ENCODE results near the gene KRTAP4-5. TPM values are rescaled to one million over a fixed set of nuclear protein-coding genes. Genes with fewer than 3 reads are reported as not detected.

KRTAP4-5 gene
- total RNA-seq: not detected in 2 replicates

DNA sequence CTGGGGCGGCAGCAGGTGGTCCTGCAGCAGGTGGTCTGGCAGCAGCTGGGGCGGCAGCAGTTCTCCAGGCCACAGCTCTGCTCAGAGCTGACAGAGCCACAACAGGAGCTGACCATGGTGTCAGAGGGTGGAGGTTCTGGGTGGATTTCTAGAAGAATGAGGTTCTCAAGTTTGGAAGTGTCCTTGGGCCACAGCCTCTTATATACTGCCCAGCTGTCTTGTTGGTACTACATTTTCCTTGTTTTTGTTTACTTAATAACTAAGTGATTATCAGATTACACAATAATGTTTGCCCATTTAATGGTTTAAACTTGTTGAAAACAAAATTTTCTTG lies at the start of gene KRTAP4-5:
KRTAP4-5 (minus strand) TSS at position 174 of the 334 bp plus-strand sequence; CDS start at position 116, 58 bp downstream.

DNA sequence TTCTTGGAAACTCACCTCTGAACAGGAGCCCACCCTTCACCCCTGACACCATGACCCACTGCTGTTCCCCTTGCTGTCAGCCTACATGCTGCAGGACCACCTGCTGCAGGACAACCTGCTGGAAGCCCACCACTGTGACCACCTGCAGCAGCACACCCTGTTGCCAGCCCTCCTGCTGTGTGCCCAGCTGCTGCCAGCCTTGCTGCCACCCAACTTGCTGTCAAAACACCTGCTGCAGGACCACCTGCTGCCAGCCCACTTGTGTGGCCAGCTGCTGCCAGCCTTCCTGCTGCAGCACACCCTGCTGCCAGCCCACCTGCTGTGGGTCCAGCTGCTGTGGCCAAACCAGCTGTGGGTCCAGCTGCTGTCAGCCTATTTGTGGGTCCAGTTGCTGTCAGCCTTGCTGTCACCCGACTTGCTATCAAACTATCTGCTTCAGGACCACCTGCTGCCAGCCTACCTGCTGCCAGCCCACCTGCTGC lies 40.3 kb upstream of the KRTAP4-5 start, which contains the start of gene KRTAP9-1:
KRTAP9-1 (plus strand) TSS at position 51 of the 482 bp plus-strand sequence; CDS start at position 51, 0 bp downstream.

DNA sequence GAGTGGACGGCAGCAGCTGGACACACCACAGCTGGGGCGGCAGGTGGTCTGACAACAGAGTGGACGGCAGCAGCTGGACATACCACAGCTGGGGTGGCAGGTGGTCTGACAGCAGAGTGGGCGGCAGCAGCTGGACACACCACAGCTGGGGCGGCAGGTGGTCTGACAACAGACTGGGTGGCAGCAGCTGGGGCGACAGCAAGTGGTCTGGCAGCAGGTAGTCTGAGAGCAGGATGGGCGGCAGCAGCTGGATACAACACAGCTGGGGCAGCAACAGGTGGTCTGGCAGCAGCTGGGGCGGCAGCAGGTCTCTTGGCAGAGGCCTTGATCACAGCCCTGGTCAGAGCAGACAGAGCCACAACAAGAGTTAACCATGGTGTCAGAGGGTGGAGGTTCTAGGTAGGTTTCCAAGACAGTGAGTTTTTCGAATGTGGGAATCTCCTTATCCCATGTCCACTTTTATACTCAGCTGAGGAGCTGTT lies 34.9 kb upstream of the KRTAP4-5 start, which contains the start of gene KRTAP4-1:
KRTAP4-1 (minus strand) TSS at position 432 of the 482 bp plus-strand sequence; CDS start at position 375, 57 bp downstream.

DNA sequence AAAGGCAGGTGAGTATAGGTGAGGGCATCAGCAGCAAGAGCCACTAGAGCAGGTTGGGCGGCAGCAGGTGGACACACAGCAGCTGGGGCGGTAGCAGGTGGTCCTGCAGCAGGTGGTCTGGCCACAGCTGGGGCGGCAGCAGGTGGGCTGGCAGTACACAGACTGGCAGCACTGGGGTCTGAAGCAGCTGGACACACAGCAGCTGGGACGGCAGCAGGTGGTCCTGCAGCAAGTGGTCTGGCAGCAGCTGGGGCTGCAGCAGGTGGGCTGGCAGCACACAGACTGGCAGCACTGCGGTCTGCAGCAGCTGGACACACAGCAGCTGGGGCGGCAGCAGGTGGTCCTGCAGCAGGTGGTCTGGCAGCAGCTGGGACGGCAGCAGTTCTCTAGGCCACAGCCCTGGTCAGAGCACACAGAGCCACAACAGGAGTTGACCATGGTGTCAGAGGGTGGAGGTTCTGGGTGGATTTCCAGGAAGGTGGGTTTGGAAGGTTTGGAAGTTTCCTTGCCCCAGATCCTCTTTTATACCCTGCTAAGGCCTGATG lies 28.2 kb upstream of the KRTAP4-5 start, which contains the start of gene KRTAP4-2:
KRTAP4-2 (minus strand) TSS at position 495 of the 545 bp plus-strand sequence; CDS start at position 438, 57 bp downstream.

DNA sequence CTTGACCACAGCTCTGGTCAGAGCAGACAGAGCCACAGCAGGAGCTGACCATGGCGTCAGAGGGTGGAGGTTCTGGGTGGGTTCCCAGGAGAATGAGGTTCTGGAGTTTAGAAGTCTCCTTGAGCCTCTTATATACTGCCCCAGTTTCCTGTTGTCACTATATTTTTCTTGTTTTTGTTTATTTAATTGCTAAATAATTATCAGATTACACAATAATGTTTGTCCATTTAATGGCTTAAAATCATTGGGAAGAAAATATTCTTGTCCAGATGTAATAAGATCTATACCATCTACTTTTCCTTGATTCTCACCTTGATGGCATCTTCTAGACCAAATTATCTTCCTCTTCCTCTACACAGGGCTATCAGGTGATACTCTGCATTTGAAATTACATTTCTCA lies 18.5 kb upstream of the KRTAP4-5 start, which contains the start of gene KRTAP4-3:
KRTAP4-3 (minus strand) TSS at position 101 of the 400 bp plus-strand sequence; CDS start at position 52, 49 bp downstream.

DNA sequence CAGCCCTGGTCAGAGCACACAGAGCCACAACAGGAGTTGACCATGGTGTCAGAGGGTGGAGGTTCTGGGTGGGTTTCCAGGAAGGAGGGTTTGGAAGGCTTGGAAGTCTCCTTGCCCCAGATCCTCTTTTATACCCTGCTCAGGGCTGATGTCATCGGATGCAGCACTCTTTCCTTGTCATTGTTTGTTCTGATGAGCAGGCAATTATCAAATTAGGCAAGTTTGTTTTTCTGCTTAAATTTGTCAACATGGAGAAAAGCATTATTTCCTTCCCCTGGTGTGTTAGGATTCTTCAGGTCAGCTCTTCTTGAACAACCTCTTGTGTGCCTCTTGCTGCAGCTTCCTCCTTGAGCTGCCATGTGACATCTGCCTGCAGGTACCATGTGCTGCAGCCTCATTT lies 11.0 kb upstream of the KRTAP4-5 start, which contains the start of gene KRTAP4-4:
KRTAP4-4 (minus strand) TSS at position 101 of the 400 bp plus-strand sequence; CDS start at position 44, 57 bp downstream.

DNA sequence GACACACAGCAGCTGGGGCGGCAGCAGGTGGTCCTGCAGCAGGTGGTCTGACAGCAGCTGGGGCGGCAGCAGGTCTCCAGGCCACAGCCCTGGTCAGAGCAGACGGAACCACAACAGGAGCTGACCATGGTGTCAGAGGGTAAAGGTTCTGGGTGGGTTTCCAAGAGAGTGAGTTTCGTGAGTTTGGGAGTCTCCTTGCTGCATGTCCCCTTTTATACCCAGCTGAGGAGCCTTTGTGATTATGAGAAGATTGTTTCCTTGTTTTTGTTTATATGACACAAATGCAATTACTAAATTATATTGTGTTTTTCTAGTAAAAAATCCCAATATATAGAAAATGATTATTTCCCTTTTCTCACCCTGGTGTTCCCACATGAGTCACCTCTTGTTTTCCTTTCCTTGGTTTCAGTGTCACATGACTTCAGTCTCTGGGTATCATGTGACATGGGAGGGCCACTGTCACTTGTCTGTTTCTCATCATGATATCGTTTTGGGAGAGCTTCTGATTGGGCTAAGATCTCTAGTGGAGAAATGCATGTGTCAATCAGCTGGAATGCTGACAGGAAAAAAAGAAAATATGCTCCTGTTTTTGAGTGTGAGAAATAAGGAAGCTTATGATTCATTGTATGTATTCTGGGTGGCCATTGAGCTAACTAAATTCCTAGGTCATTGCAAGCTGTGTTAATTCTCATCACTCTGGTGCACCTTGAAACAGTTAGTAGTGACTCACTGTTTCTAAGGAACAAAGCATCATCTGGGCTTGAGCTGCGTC lies 9.1 kb downstream of the KRTAP4-5 start, which contains the start of gene KRTAP4-6:
KRTAP4-6 (minus strand) TSS at position 185 of the 772 bp plus-strand sequence; CDS start at position 128, 57 bp downstream.

DNA sequence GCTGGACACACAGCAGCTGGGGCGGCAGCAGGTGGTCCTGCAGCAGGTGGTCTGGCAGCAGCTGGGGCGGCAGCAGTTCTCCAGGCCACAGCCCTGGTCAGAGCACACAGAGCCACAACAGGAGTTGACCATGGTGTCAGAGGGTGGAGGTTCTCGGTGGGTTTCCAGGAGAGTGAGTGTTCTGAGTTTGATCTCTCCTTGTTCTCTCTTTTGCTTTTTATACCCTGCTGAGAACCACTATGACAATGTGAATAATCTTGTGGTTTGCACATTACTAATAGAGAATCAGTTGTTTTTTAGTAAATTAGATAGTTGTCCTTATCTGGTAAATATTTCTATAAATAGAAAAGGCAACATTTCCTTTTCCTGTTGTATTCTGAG lies 25.6 kb downstream of the KRTAP4-5 start, which contains the start of gene KRTAP4-12:
KRTAP4-12 (minus strand) TSS at position 192 of the 381 bp plus-strand sequence; CDS start at position 132, 60 bp downstream.

DNA sequence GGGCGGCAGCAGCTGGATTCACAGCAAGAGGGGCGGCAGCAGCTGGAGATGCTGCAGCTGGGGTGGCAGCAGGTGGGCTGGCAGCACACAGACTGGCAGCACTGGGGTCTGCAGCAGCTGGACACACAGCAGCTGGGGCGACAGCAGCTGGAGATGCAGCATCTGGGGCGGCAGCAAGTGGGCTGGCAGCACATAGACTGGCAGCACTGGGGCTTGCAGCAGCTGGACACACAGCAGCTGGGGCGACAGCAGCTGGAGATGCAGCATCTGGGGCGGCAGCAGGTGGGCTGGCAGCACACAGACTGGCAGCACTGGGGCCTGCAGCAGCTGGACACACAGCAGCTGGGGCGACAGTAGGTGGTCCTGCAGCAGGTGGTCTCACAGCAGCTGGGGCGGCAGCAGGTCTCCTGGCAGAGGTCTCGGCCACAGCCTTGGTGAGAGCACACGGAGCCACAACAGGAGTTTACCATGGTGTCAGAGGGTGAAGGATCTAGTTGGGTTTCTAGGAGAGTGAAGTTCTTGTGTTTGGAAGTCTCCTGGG lies 31.7 kb downstream of the KRTAP4-5 start, which contains the start of gene KRTAP4-11:
KRTAP4-11 (minus strand) TSS at position 528 of the 541 bp plus-strand sequence; CDS start at position 470, 58 bp downstream.

DNA sequence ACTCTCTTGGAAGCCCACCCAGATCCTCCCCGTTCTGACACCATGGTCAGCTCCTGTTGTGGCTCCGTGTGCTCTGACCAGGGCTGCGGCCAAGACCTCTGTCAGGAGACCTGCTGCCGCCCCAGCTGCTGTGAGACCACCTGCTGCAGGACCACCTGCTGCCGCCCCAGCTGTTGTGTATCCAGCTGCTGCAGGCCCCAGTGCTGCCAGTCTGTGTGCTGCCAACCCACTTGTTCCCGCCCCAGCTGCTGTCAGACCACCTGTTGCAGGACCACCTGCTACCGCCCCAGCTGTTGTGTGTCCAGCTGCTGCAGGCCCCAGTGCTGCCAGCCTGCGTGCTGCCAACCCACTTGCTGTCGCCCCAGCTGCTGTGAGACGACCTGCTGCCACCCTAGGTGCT lies 44.3 kb downstream of the KRTAP4-5 start, which contains the start of gene KRTAP4-9:
KRTAP4-9 (plus strand) TSS at position 43 of the 400 bp plus-strand sequence; CDS start at position 43, 0 bp downstream.

DNA sequence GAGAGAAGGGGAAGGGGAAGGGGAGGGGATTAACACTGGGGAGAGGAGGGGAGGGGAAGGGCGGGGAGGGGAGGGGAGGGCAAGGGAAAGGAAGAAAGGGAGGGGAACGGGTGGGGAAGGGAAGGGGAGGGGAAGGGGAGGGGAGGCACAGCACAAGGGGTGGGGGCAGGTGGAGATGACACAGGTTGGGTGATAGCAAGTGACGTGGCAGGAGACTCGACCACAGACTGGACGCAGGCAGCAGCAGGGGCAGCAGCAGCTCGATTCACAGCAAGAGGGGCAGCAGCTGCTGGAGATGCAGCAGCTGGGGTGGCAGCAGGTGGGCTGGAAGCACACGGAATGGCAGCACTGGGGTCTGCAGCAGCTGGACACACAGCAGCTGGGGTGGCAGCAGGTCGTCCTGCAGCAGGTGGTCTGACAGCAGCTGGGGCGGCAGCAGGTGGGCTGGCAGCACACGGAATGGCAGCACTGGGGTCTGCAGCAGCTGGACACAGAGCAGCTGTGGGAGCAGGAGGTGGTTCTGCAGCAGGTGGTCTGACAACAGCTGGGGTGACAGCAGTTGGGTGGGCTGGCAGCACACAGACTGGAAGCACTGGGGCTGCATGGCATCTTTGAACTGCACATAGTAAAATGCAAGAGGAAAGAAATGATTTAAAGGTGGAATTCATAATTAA lies 47.9 kb downstream of the KRTAP4-5 start, which contains the start of gene KRTAP4-16:
KRTAP4-16 (minus strand) TSS at position 624 of the 674 bp plus-strand sequence; CDS start at position 624, 0 bp downstream.

Small RNAs within 50 kb of the gene (small RNA-seq; reads per million reads assigned to genes)
- not detected for gene KRTAP4-17P

Other genes starting within 250 kb of the KRTAP4-5 start
- 0.39 and 0.43 TPM in 2 replicates for gene KRT23, start 212.2 kb downstream of the KRTAP4-5 start, total RNA-seq
- gene KRT39, start 182.9 kb downstream of the KRTAP4-5 start, total RNA-seq: not detected in 2 replicates
- gene KRT40, start 165.5 kb downstream of the KRTAP4-5 start, total RNA-seq: not detected in 2 replicates
- gene KRTAP3-3, start 155.7 kb downstream of the KRTAP4-5 start, total RNA-seq: not detected in 2 replicates
- gene KRTAP3-2, start 149.9 kb downstream of the KRTAP4-5 start, total RNA-seq: not detected in 2 replicates
- gene KRTAP3-1, start 140.7 kb downstream of the KRTAP4-5 start, total RNA-seq: not detected in 2 replicates
- 1.3 and 11.6 TPM in 2 replicates for gene KRTAP1-5, start 122.6 kb downstream of the KRTAP4-5 start, total RNA-seq
- not detected in 2 replicates for gene KRTAP1-4, start 119.6 kb downstream of the KRTAP4-5 start, total RNA-seq
- gene KRTAP1-3, start 115.0 kb downstream of the KRTAP4-5 start, total RNA-seq: not detected in 2 replicates
- gene KRTAP1-1, start 108.4 kb downstream of the KRTAP4-5 start, total RNA-seq: not detected in 2 replicates
- gene KRTAP2-1, start 102.5 kb downstream of the KRTAP4-5 start, total RNA-seq: not detected in 2 replicates
- gene KRTAP2-2, start 94.6 kb downstream of the KRTAP4-5 start, total RNA-seq: not detected in 2 replicates
- gene KRTAP2-3, start 89.7 kb downstream of the KRTAP4-5 start, total RNA-seq: 0.26 and 1.1 TPM in 2 replicates
- gene KRTAP2-4, start 83.9 kb downstream of the KRTAP4-5 start, total RNA-seq: not detected in 2 replicates
- gene KRTAP4-7, start 65.7 kb downstream of the KRTAP4-5 start, total RNA-seq: not detected in 2 replicates
- gene KRTAP4-8, start 51.7 kb downstream of the KRTAP4-5 start, total RNA-seq: not detected in 2 replicates
- gene KRTAP4-16, start 47.6 kb downstream of the KRTAP4-5 start, total RNA-seq: not detected in 2 replicates
- gene KRTAP4-9, start 44.4 kb downstream of the KRTAP4-5 start, total RNA-seq: not detected in 2 replicates
- not detected in 2 replicates for gene KRTAP4-11, start 31.5 kb downstream of the KRTAP4-5 start, total RNA-seq
- gene KRTAP4-12, start 25.6 kb downstream of the KRTAP4-5 start, total RNA-seq: not detected in 2 replicates
- not detected in 2 replicates for gene KRTAP4-6, start 9.3 kb downstream of the KRTAP4-5 start, total RNA-seq
- not detected in 2 replicates for gene KRTAP4-4, start 10.9 kb upstream of the KRTAP4-5 start, total RNA-seq
- not detected in 2 replicates for gene KRTAP4-3, start 18.4 kb upstream of the KRTAP4-5 start, total RNA-seq
- not detected in 2 replicates for gene KRTAP4-2, start 28.4 kb upstream of the KRTAP4-5 start, total RNA-seq
- not detected in 2 replicates for gene KRTAP4-1, start 35.1 kb upstream of the KRTAP4-5 start, total RNA-seq
- not detected in 2 replicates for gene KRTAP9-1, start 40.1 kb upstream of the KRTAP4-5 start, total RNA-seq
- not detected in 2 replicates for gene KRTAP9-2, start 76.8 kb upstream of the KRTAP4-5 start, total RNA-seq
- not detected in 2 replicates for gene KRTAP9-3, start 82.6 kb upstream of the KRTAP4-5 start, total RNA-seq
- not detected in 2 replicates for gene KRTAP9-8, start 88.2 kb upstream of the KRTAP4-5 start, total RNA-seq
- gene KRTAP9-4, start 99.9 kb upstream of the KRTAP4-5 start, total RNA-seq: not detected in 2 replicates
- not detected in 2 replicates for gene KRTAP9-9, start 105.6 kb upstream of the KRTAP4-5 start, total RNA-seq
- not detected in 2 replicates for gene KRTAP9-6, start 115.6 kb upstream of the KRTAP4-5 start, total RNA-seq
- not detected in 2 replicates for gene KRTAP9-7, start 125.9 kb upstream of the KRTAP4-5 start, total RNA-seq
- not detected in 2 replicates for gene KRTAP29-1, start 153.0 kb upstream of the KRTAP4-5 start, total RNA-seq
- gene KRTAP16-1, start 159.5 kb upstream of the KRTAP4-5 start, total RNA-seq: not detected in 2 replicates
- gene KRTAP17-1, start 165.9 kb upstream of the KRTAP4-5 start, total RNA-seq: not detected in 2 replicates
- not detected in 2 replicates for gene KRT33A, start 201.0 kb upstream of the KRTAP4-5 start, total RNA-seq
- gene KRT33B, start 220.0 kb upstream of the KRTAP4-5 start, total RNA-seq: not detected in 2 replicates
- gene KRT34, start 232.5 kb upstream of the KRTAP4-5 start, total RNA-seq: 0.13 TPM in 1 of 2 replicates, not detected in the other
- not detected in 2 replicates for gene KRT31, start 247.8 kb upstream of the KRTAP4-5 start, total RNA-seq

Data from articular chondrocyte of knee joint (primary cell).